GM19025 (cell line): ENCODE measurements around the gene PLCD1.
"Not testable (repeated sequence)": the region's sequence is repeated elsewhere in the genome, so short reads cannot be mapped to it uniquely, and the experiment has no call there.

Experiments used
- ATAC-seq: cut with Tn5 transposase; IDR thresholded peaks from one replicate; pipeline ENCODE4 v1.9.1; 2021; ENCODE audit warnings: mild to moderate bottlenecking, low read depth, moderate library complexity; ENCODE audit not compliant: unreplicated experiment

The PLCD1 gene

GRCh38 chr3:37988376-37988775 lies 41.1 kb downstream of the PLCD1 start:
- ATAC-seq = not testable (repeated sequence)

- no peak for ATAC-seq
Observed at GRCh38 chr3:37987751-37988179, 41.7 kb downstream of the PLCD1 start.

- ATAC-seq = no peak
Observed at GRCh38 chr3:37987315-37987697, 42.1 kb downstream of the PLCD1 start.

GRCh38 chr3:37986479-37987314 lies 42.7 kb downstream of the PLCD1 start:
- no peak for ATAC-seq

GRCh38 chr3:37985637-37986320 lies 43.7 kb downstream of the PLCD1 start:
- no peak for ATAC-seq

GRCh38 chr3:37984596-37984995 lies 44.8 kb downstream of the PLCD1 start:
- ATAC-seq = no peak

GRCh38 chr3:37984051-37984450 lies 45.4 kb downstream of the PLCD1 start:
- ATAC-seq = no peak

GRCh38 chr3:37982331-37982730 lies 47.1 kb downstream of the PLCD1 start:
- no peak for ATAC-seq

GRCh38 chr3:37981348-37981664 lies 48.1 kb downstream of the PLCD1 start:
- ATAC-seq = no peak

- no peak for ATAC-seq
Observed at GRCh38 chr3:37980462-37981347, 48.7 kb downstream of the PLCD1 start.

- no peak for ATAC-seq
Observed at GRCh38 chr3:37979541-37980461, 49.6 kb downstream of the PLCD1 start.

GRCh38 chr3:37974121-37975083 lies 55.0 kb downstream of the PLCD1 start:
- peak; percentile 84 for ATAC-seq

- no peak for ATAC-seq
Observed at GRCh38 chr3:37973246-37974054, 56.0 kb downstream of the PLCD1 start.

- not testable (repeated sequence) for ATAC-seq
Observed at GRCh38 chr3:37972056-37972455, 57.4 kb downstream of the PLCD1 start.

GRCh38 chr3:37971467-37971866 lies 58.0 kb downstream of the PLCD1 start:
- ATAC-seq = no peak

- no peak for ATAC-seq
Observed at GRCh38 chr3:37970802-37971201, 58.6 kb downstream of the PLCD1 start.

- no peak for ATAC-seq
Observed at GRCh38 chr3:37969596-37970100, 59.8 kb downstream of the PLCD1 start.
